ENCODE data around the gene CCSAP. TPM values are rescaled to one million over a fixed set of nuclear protein-coding genes. Genes with fewer than 3 reads are reported as not detected.
A peak's percentile ranks its signal among the peaks of the same experiment; 100 is the strongest.

CCSAP gene
- total and polyA plus RNA-seq, 12 donors, result 0.91 to 4.7 (median 2.9) TPM

DNA sequence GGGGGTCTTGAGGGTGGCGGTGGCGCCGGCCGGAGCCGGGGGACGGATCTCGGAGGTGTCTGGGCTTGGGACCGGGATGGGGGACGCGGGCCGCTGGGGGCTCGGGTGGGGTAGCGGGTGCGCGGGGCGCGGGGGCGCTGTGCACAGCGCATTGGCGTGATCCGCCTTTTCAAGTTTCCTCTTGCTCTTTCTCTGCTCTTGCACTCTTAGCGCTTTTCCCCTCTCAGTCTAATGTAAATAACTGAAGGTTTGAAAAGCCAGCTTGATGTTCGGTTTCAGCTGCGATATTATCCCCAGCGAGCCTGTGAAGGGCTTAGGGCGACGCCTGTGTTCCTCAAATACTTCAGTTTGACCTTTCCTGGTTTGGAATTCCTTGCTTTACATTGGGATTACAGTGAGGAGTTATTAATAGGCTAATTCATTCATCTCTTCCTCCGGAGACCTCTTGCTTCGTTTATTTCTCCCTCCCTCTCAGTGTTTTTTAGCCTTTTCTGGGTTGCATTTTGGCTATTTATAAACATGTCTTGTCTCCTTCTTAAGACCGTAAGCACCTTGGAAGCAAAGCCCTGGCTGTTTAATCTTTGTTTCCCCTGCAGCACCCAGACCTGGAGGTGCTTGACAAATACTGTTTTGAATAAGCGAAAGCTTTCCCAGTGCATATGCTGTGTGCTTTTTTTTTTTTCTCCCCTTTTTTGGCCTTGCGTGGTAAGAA, 71.2 kb downstream of the CCSAP start:
- Histone ChIP-seq H3K27me3 (no peaks in the 10 kb centered on the region), H3K4me3 (peak overlapping the region; percentile 57 to 74 (median 68)), H3K36me3 (no peaks in the 10 kb centered on the region), H3K9me3 (peaks cover 0 to 11% (median 0%) of the 10 kb centered on the region in 11 donors), H3K27ac (peak overlapping the region; percentile 27 to 91 (median 86)), H3K4me1 (peaks cover 8 to 58% (median 37%) of the 10 kb centered on the region in 9 donors)
- ATAC-seq, result peak in 7 of 8 donors; percentile 25 to 71 (median 42)
- DNase-seq, result peak in 1 of 2 donors; percentile 31
- TF ChIP-seq, protein P1, sequence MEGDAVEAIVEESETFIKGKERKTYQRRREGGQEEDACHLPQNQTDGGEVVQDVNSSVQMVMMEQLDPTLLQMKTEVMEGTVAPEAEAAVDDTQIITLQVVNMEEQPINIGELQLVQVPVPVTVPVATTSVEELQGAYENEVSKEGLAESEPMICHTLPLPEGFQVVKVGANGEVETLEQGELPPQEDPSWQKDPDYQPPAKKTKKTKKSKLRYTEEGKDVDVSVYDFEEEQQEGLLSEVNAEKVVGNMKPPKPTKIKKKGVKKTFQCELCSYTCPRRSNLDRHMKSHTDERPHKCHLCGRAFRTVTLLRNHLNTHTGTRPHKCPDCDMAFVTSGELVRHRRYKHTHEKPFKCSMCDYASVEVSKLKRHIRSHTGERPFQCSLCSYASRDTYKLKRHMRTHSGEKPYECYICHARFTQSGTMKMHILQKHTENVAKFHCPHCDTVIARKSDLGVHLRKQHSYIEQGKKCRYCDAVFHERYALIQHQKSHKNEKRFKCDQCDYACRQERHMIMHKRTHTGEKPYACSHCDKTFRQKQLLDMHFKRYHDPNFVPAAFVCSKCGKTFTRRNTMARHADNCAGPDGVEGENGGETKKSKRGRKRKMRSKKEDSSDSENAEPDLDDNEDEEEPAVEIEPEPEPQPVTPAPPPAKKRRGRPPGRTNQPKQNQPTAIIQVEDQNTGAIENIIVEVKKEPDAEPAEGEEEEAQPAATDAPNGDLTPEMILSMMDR (IDR thresholded peaks at IDR 0.05), result peak in 3 of 9 donors; percentile 8 to 32 (median 23)
- intact Hi-C loops (cut with DNase I), result loop anchor here in 2 of 10 donors (5.0 to 10.0 kb wide), 3 partner anchors 71 to 236 kb away; partner anchors contain the start of genes CCSAP (in 2 of the 2) and NUP133 (in 1 of the 2)
- 1 to 2% methylated on average over 28 to 32 of the region's 32 CpGs for WGBS, 2 donors

Other genes with a start within 250 kb of the CCSAP start
- 100 to 1,000 TPM in 9 of 10 donors, 10 to 100 TPM in 1; 94.8 to 131 (median 116) TPM for gene RAB4A, start 71.9 kb downstream of the CCSAP start, total RNA-seq
- 10 to 100 TPM; 15.7 to 57.1 TPM for gene RAB4A, start 71.9 kb downstream of the CCSAP start, polyA plus RNA-seq
- over 10,000 TPM in 5 of 10 donors, 1,000 to 10,000 TPM in 4, 100 to 1,000 TPM in 1; 976 to 17,994 (median 10,145) TPM for gene ACTA1, start 91.0 kb upstream of the CCSAP start, total RNA-seq
- gene ACTA1, start 91.0 kb upstream of the CCSAP start, polyA plus RNA-seq, result 1,000 to 10,000 TPM; 2,463 to 2,779 TPM
- gene NUP133, start 165.3 kb upstream of the CCSAP start, total RNA-seq, result 10 to 100 TPM; 28.1 to 36.3 (median 31.4) TPM
- gene NUP133, start 165.3 kb upstream of the CCSAP start, polyA plus RNA-seq, result 10 to 100 TPM in 1 of 2 donors, 1 to 10 TPM in 1; 9.3 to 13.8 TPM
- 10 to 100 TPM in 8 of 10 donors, 1 to 10 TPM in 2; 8.9 to 13.5 (median 11.9) TPM for gene ABCB10, start 215.7 kb upstream of the CCSAP start, total RNA-seq
- 10 to 100 TPM in 1 of 2 donors, 1 to 10 TPM in 1; 4.2 to 11.1 TPM for gene ABCB10, start 215.7 kb upstream of the CCSAP start, polyA plus RNA-seq